HG03469 (cell line): ENCODE results near the gene PCDHB4.
"Not testable (repeated sequence)": the region's sequence is repeated elsewhere in the genome, so short reads cannot be mapped to it uniquely, and the experiment has no call there.

Experiments
- ATAC-seq: cut with Tn5 transposase; IDR thresholded peaks from one replicate; pipeline ENCODE4 v1.9.1; 2021; ENCODE audit warnings: mild to moderate bottlenecking, moderate library complexity, moderate number of reproducible peaks; ENCODE audit not compliant: unreplicated experiment

The PCDHB4 gene

GRCh38 chr5:141149812-141150211 lies 28.2 kb downstream of the PCDHB4 start, which contains the start of gene PCDHB6:
PCDHB6 (plus strand) TSS chr5:141150057; CDS start chr5:141150258, 201 bp downstream.
- no peak for ATAC-seq

GRCh38 chr5:141150224-141150992 lies 28.8 kb downstream of the PCDHB4 start:
- ATAC-seq = no peak

GRCh38 chr5:141150993-141151325 lies 29.3 kb downstream of the PCDHB4 start:
- no peak for ATAC-seq

GRCh38 chr5:141151632-141152031 lies 30.0 kb downstream of the PCDHB4 start:
- not testable (repeated sequence) for ATAC-seq

- not testable (repeated sequence) for ATAC-seq
These were observed 30.5 kb downstream of the PCDHB4 start for GRCh38 chr5:141152096-141152495.

GRCh38 chr5:141155540-141156374 lies 34.1 kb downstream of the PCDHB4 start:
- ATAC-seq = no peak

- ATAC-seq = not testable (repeated sequence)
These were observed 35.7 kb downstream of the PCDHB4 start for GRCh38 chr5:141157356-141157755.

- ATAC-seq = not testable (repeated sequence)
These were observed 36.3 kb downstream of the PCDHB4 start for GRCh38 chr5:141157901-141158300.

GRCh38 chr5:141172381-141173204 lies 51.0 kb downstream of the PCDHB4 start, which contains the start of gene PCDHB7:
PCDHB7 (plus strand) TSS chr5:141172644; CDS start chr5:141172836, 192 bp downstream.
- ATAC-seq = no peak

GRCh38 chr5:141174291-141175104 lies 52.9 kb downstream of the PCDHB4 start:
- not testable (repeated sequence) for ATAC-seq
